Prostate gland (tissue), 2 donors: ENCODE measurements around the gene SLC17A9.

ENCODE experiments used
- CTCF ChIP-seq, 4 experiments: fragments of 200-600 bp in 2 of 4; fragments of 450-650 bp in 2 of 4; sonication (generic) in 2 of 4; IDR thresholded peaks; 1 replicate in 3 of 4; 2 replicates in 1 of 4; pipeline ENCODE4 v1.5.1; 2016 to 2019; ENCODE audit warnings: antibody characterized with exemption in 4 of 4, mild to moderate bottlenecking in 2 of 4, moderate library complexity in 2 of 4
- POLR2A ChIP-seq: fragments of 450-650 bp; IDR thresholded peaks from one replicate; pipeline ENCODE4 v1.6.1; 2016; ENCODE audit warnings: antibody characterized with exemption, mild to moderate bottlenecking
- POLR2AphosphoS5 ChIP-seq: sonication (generic); formaldehyde crosslinking; IDR thresholded peaks from one replicate; pipeline ENCODE4 v1.6.1; 2017; ENCODE audit warnings: antibody characterized with exemption

DNA sequence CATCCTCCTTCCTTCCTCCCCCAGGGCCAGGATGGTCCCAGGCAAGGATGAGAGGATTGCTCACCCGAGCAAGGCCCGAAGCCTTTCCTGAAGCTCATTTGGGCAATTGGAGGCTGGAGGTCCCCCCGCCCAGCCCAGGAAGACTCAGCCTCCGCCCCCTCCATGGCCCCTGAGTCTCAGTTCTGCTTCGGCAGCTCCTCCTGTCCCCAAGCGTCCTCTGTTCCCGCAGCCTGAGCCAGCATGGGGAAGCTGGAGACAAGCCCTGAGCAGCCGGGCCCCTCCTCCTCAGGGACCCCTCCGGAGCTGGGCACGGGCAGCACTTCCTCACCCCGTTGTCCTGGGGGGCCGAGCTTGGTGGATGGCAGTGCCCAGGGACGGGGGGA is 26.0 kb downstream of the SLC17A9 start:
- TF ChIP-seq CTCF (IDR thresholded peaks at IDR 0.05) = no peak
- no peak for TF ChIP-seq POLR2A
- no peak for TF ChIP-seq POLR2AphosphoS5
